Ishikawa (cell line): Measurements from ENCODE around the gene TTC39A.

ENCODE experiments used
- CEBPB ChIP-seq: IDR thresholded peaks from 2 replicates; pipeline ENCODE4 v1.6.1; 2012
- EGR1 ChIP-seq: IDR thresholded peaks from 2 replicates; pipeline ENCODE4 v1.6.1; 2012
- EP300 ChIP-seq: IDR thresholded peaks from 2 replicates; pipeline ENCODE4 v1.6.1; 2012; ENCODE audit warnings: borderline replicate concordance
- NFIC ChIP-seq: IDR thresholded peaks from 2 replicates; pipeline ENCODE4 v1.6.1; 2012
- RAD21 ChIP-seq: IDR thresholded peaks from 2 replicates; pipeline ENCODE4 v1.6.1; 2012; ENCODE audit warnings: low read depth
- REST ChIP-seq: IDR thresholded peaks from 2 replicates; pipeline ENCODE4 v1.6.1; 2012; ENCODE audit warnings: low read depth, mild to moderate bottlenecking
- TAF1 ChIP-seq: IDR thresholded peaks from 2 replicates; pipeline ENCODE4 v1.6.1; 2012; ENCODE audit warnings: low read depth, mild to moderate bottlenecking
- TEAD4 ChIP-seq: IDR thresholded peaks from 2 replicates; pipeline ENCODE4 v1.6.1; 2012
- YY1 ChIP-seq: IDR thresholded peaks from 2 replicates; pipeline ENCODE4 v1.6.1; 2012; ENCODE audit warnings: low read depth
- ZBTB7A ChIP-seq: IDR thresholded peaks from 2 replicates; pipeline ENCODE4 v1.6.1; 2012; ENCODE audit warnings: low read depth

- no peak for TF ChIP-seq TEAD4
- no peak for TF ChIP-seq REST
- TF ChIP-seq TAF1: no peak
- TF ChIP-seq EGR1: no peak
- TF ChIP-seq EP300: no peak
- no peak for TF ChIP-seq NFIC
- TF ChIP-seq YY1: no peak
- no peak for TF ChIP-seq ZBTB7A
- no peak for TF ChIP-seq RAD21
- TF ChIP-seq CEBPB: no peak
Measured at GRCh38 chr1:51311826-51312225, 18.5 kb downstream of the TTC39A start.
